ENCODE results near the gene FHL2.

DNA sequence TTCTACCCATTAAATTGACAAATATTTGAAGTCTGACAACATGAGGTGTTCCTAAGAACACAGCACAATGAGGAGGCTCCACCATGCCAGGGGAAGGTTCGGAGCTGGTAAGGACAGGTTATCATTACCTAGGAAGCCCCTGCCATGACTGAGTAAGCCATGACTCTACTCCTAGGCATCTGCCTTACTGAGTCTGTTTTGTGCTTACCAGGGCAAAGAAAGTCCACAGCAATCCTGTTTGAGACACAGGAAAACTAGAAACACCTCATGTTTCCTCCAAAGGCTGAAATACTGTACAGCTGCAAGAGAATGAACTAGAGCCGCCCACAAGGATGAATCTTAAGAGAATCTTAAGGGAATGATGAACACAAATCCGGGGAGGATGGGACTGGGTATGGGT is 80.9 kb downstream of the FHL2 start:
- TF ChIP-seq, protein P1, sequence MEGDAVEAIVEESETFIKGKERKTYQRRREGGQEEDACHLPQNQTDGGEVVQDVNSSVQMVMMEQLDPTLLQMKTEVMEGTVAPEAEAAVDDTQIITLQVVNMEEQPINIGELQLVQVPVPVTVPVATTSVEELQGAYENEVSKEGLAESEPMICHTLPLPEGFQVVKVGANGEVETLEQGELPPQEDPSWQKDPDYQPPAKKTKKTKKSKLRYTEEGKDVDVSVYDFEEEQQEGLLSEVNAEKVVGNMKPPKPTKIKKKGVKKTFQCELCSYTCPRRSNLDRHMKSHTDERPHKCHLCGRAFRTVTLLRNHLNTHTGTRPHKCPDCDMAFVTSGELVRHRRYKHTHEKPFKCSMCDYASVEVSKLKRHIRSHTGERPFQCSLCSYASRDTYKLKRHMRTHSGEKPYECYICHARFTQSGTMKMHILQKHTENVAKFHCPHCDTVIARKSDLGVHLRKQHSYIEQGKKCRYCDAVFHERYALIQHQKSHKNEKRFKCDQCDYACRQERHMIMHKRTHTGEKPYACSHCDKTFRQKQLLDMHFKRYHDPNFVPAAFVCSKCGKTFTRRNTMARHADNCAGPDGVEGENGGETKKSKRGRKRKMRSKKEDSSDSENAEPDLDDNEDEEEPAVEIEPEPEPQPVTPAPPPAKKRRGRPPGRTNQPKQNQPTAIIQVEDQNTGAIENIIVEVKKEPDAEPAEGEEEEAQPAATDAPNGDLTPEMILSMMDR (IDR thresholded peaks at IDR 0.05; ENCODE audit: low read depth, low read length, poor library complexity, severe bottlenecking), result no peak
- TF ChIP-seq EZH2phosphoT487 (IDR thresholded peaks at IDR 0.05; ENCODE audit: borderline replicate concordance, low read length), result no peak

All from DOHH2 (cell line).